ENCODE results near the gene KRAS. TPM values are rescaled to one million over a fixed set of nuclear protein-coding genes. Genes with fewer than 3 reads are reported as not detected.

Gene KRAS
- total RNA-seq, 2 experiments from 2014 or later: 8.6 to 39.1 TPM

DNA sequence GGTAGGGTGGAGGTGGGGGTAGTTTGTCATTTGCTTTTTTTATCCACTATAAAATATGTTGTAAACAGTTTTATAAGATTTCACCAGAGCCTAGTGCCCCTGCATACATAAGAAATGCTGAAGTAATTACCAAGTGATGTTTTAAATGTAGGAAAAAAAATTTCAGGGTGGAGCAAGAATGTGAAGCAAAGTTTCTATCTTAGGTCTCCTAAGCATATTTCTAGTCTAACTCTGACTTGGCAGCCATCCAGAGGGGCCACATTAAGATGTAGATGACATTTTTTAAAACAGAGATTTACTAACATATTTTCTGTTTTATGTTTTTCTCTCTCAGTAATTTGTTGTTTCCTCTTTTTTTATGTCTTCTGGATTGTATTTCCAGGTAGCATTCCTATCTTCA is 15.8 kb upstream of the KRAS start:
- no peak for TF ChIP-seq EZH2phosphoT487 (IDR thresholded peaks at IDR 0.05; ENCODE audit: borderline replicate concordance, low read depth, low read length)
- TF ChIP-seq, protein P1, sequence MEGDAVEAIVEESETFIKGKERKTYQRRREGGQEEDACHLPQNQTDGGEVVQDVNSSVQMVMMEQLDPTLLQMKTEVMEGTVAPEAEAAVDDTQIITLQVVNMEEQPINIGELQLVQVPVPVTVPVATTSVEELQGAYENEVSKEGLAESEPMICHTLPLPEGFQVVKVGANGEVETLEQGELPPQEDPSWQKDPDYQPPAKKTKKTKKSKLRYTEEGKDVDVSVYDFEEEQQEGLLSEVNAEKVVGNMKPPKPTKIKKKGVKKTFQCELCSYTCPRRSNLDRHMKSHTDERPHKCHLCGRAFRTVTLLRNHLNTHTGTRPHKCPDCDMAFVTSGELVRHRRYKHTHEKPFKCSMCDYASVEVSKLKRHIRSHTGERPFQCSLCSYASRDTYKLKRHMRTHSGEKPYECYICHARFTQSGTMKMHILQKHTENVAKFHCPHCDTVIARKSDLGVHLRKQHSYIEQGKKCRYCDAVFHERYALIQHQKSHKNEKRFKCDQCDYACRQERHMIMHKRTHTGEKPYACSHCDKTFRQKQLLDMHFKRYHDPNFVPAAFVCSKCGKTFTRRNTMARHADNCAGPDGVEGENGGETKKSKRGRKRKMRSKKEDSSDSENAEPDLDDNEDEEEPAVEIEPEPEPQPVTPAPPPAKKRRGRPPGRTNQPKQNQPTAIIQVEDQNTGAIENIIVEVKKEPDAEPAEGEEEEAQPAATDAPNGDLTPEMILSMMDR (conservative IDR thresholded peaks at IDR 0.05; ENCODE audit: low read length): no peak
- BruUV-seq (replicated peaks): no TSS peak
- no peak overlapping the region for H3K4me2 ChIP-seq (ENCODE audit: low read length)
- H3K27ac ChIP-seq (ENCODE audit: low read depth, low read length, poor library complexity, severe bottlenecking): no peak overlapping the region
- no peaks in the 10 kb centered on the region for H3K9me3 ChIP-seq (ENCODE audit: low read length)
- no peaks in the 10 kb centered on the region for H3K36me3 ChIP-seq (ENCODE audit: insufficient read depth, low read length)
- H4K20me1 ChIP-seq (ENCODE audit: insufficient read depth, low read length): no peaks in the 10 kb centered on the region
- ChIA-PET CTCF (ENCODE audit: unreplicated experiment) (no interaction called here), POLR2A (interaction anchor here (0.7 to 0.9 kb wide), 3 partner anchors 27 to 1028 kb away, joined by 3 read pairs; no protein-coding TSS in a partner anchor)
- peaks cover 20% of the 10 kb centered on the region for H3K4me1 ChIP-seq (ENCODE audit: insufficient read depth, low read length, poor library complexity, severe bottlenecking)
- H2AFZ ChIP-seq (ENCODE audit: low read length): no peak overlapping the region
- no peak overlapping the region for H3K4me3 ChIP-seq (ENCODE audit: low read depth, low read length, poor library complexity, severe bottlenecking)
- H3K79me2 ChIP-seq (ENCODE audit: insufficient read depth, low read depth, low read length): no peaks in the 10 kb centered on the region
- no peak for DNase-seq (ENCODE audit: low spot score)
- intact Hi-C loops (cut with micrococcal nuclease; ENCODE audit: unreplicated experiment): no loop called here
- H3K9me2 ChIP-seq (ENCODE audit: insufficient read depth, low read length): no peaks in the 10 kb centered on the region

DNA sequence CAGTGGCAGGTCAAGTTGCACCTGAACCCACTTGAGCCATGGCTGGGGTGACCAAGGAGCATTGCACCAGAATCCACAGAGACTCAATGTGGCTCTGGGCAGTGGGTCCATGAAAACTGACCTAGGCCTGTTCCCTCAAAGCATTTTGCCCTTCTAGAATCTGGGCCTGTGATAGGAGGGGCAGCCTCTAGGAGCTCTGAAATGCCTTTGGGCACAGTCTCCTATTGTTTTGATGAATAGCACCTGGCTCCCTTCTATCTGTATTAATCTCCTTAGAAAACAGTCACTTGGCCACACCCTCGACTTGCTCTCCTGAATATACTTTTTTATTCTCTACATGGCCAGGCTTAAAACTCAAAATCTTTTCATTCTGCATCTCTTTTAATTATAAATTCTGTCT is 14.1 kb upstream of the KRAS start:
- Histone ChIP-seq H3K4me2 (ENCODE audit: low read length) (0 out of 2 replicates have a peak overlapping the region, but pooled peaks have one; percentile 62), H3K36me3 (ENCODE audit: insufficient read depth, low read length) (no peaks in the 10 kb centered on the region), H3K4me3 (ENCODE audit: low read depth, low read length, poor library complexity, severe bottlenecking) (no peak overlapping the region), H2AFZ (ENCODE audit: low read length) (no peak overlapping the region; the same call in 1 of the 2 replicates), H3K27ac (ENCODE audit: low read depth, low read length, poor library complexity, severe bottlenecking) (no peak overlapping the region), H3K9me2 (ENCODE audit: insufficient read depth, low read length) (no peaks in the 10 kb centered on the region), H3K79me2 (ENCODE audit: insufficient read depth, low read depth, low read length) (no peaks in the 10 kb centered on the region), H3K4me1 (ENCODE audit: insufficient read depth, low read length, poor library complexity, severe bottlenecking) (peaks cover 20% of the 10 kb centered on the region), H3K9me3 (ENCODE audit: low read length) (no peaks in the 10 kb centered on the region), H4K20me1 (ENCODE audit: insufficient read depth, low read length) (no peaks in the 10 kb centered on the region)
- ChIA-PET POLR2A (interaction anchor here (0.8 to 1.2 kb wide), 5 partner anchors 8 to 121 kb away, joined by 3 to 9 read pairs (median 3); partner anchors contain the start of gene KRAS), CTCF (ENCODE audit: unreplicated experiment) (no interaction called here)
- no TSS peak for BruUV-seq (replicated peaks)
- intact Hi-C loops (cut with micrococcal nuclease; ENCODE audit: unreplicated experiment): no loop called here
- no peak for DNase-seq (ENCODE audit: low spot score)
- TF ChIP-seq EZH2phosphoT487 (IDR thresholded peaks at IDR 0.05; ENCODE audit: borderline replicate concordance, low read depth, low read length): no peak
- TF ChIP-seq, protein P1 (conservative IDR thresholded peaks at IDR 0.05; ENCODE audit: low read length): no peak

DNA sequence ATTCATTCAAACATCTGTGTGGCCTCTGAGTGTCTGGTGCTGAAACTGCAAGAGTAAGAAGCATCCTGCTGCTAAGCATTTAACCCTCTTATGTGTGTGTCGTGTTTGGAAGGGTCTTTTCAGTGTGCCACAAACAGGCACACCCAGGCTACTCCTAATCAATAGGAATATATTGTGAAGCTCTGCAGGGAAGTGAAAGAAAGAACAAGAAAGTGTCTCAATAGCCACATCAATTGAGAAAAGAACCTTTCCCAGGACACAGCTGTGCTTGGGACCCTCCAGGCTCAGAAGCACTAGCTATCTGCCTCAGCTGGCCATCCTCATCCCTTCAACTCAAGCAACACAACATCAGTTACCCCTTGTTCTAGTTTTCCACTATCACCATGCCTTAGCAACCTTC is 13.4 kb upstream of the KRAS start:
- Histone ChIP-seq H3K9me2 (ENCODE audit: insufficient read depth, low read length) (no peaks in the 10 kb centered on the region), H3K4me3 (ENCODE audit: low read depth, low read length, poor library complexity, severe bottlenecking) (peak overlapping the region; percentile 10), H3K79me2 (ENCODE audit: insufficient read depth, low read depth, low read length) (no peaks in the 10 kb centered on the region), H2AFZ (ENCODE audit: low read length) (peak overlapping the region; percentile 85; the same call in 1 of the 2 replicates), H3K4me2 (ENCODE audit: low read length) (peak overlapping the region; percentile 62), H3K36me3 (ENCODE audit: insufficient read depth, low read length) (no peaks in the 10 kb centered on the region), H3K9me3 (ENCODE audit: low read length) (no peaks in the 10 kb centered on the region), H3K27ac (ENCODE audit: low read depth, low read length, poor library complexity, severe bottlenecking) (peak overlapping the region; percentile 20), H3K4me1 (ENCODE audit: insufficient read depth, low read length, poor library complexity, severe bottlenecking) (peaks cover 20% of the 10 kb centered on the region), H4K20me1 (ENCODE audit: insufficient read depth, low read length) (no peaks in the 10 kb centered on the region)
- no peak for TF ChIP-seq EZH2phosphoT487 (IDR thresholded peaks at IDR 0.05; ENCODE audit: borderline replicate concordance, low read depth, low read length)
- TF ChIP-seq, protein P1 (conservative IDR thresholded peaks at IDR 0.05; ENCODE audit: low read length): no peak
- intact Hi-C loops (cut with micrococcal nuclease; ENCODE audit: unreplicated experiment): no loop called here
- DNase-seq (ENCODE audit: low spot score): peak; percentile 12
- ChIA-PET POLR2A (interaction anchor here (0.7 to 2.6 kb wide), 5 partner anchors 9 to 60 kb away, joined by 3 to 21 read pairs (median 4); partner anchors contain the start of gene KRAS), CTCF (ENCODE audit: unreplicated experiment) (no interaction called here)
- BruUV-seq (replicated peaks): no TSS peak

All from OCI-LY7 (cell line).